Gastroesophageal sphincter (tissue), 3 donors: ENCODE data around the gene NIPA2.

Source experiments
- CTCF ChIP-seq, 4 experiments: fragments of 200-600 bp in 2 of 4; fragments of 450-650 bp in 2 of 4; sonication (generic) in 1 of 4; IDR thresholded peaks; one replicate each; pipeline ENCODE4 v1.5.1; 2017 to 2019; ENCODE audit warnings: antibody characterized with exemption in 4 of 4, mild to moderate bottlenecking in 2 of 4, moderate library complexity in 2 of 4
- POLR2A ChIP-seq, 2 donors: fragments of 450-650 bp; IDR thresholded peaks; one replicate each; pipeline ENCODE4 v1.6.1; 2017; ENCODE audit warnings: antibody characterized with exemption in 2 of 2, mild to moderate bottlenecking in 2 of 2, moderate library complexity in 1 of 2

GRCh38 chr15:22869856-22870255, 31.4 kb downstream of the NIPA2 start:
- no peak for TF ChIP-seq CTCF (IDR thresholded peaks at IDR 0.05)
- no peak for TF ChIP-seq POLR2A (IDR thresholded peaks at IDR 0.05)
